ENCODE measurements around the gene ACVRL1. TPM values are rescaled to one million over a fixed set of nuclear protein-coding genes. Genes with fewer than 3 reads are reported as not detected.
A peak's percentile ranks its signal among the peaks of the same experiment; 100 is the strongest.

ACVRL1 gene
- total RNA-seq, 1 experiment from 2014 or later: not detected

- BruUV-seq (replicated peaks): no TSS peak
- Mint-ChIP-seq H3K36me3 (ENCODE audit: insufficient read depth, unreplicated experiment) (no peaks in the 10 kb centered on the region), H3K9me3 (ENCODE audit: low read depth, unreplicated experiment) (no peaks in the 10 kb centered on the region), H3K27me3 (ENCODE audit: unreplicated experiment) (peaks cover 13% of the 10 kb centered on the region), H3K27ac (ENCODE audit: unreplicated experiment) (no peak overlapping the region), H3K4me1 (ENCODE audit: low read depth, unreplicated experiment) (no peaks in the 10 kb centered on the region), H3K4me3 (ENCODE audit: low read depth, unreplicated experiment) (no peak overlapping the region)
- no peak for TF ChIP-seq CTCF (IDR thresholded peaks at IDR 0.05; ENCODE audit: unreplicated experiment)
- intact Hi-C loops (cut with micrococcal nuclease; ENCODE audit: unreplicated experiment): no loop called here
- CTCF ChIA-PET: interaction anchor here (1.5 kb wide), 1 partner anchor 11 kb away, joined by 3 read pairs; no protein-coding TSS in a partner anchor
- DNase-seq: no peak
Measured at GRCh38 chr12:51922762-51923505, 15.6 kb downstream of the ACVRL1 start.

- intact Hi-C loops (cut with micrococcal nuclease; ENCODE audit: unreplicated experiment): no loop called here
- no peaks in the 10 kb centered on the region for H3K9me3 Mint-ChIP-seq (ENCODE audit: low read depth, unreplicated experiment)
- no peak overlapping the region for H3K4me3 Mint-ChIP-seq (ENCODE audit: low read depth, unreplicated experiment)
- CTCF ChIA-PET: interaction anchor here (0.7 kb wide), 1 partner anchor 86 kb away, joined by 3 read pairs; no protein-coding TSS in a partner anchor
- peaks cover 13% of the 10 kb centered on the region for H3K27me3 Mint-ChIP-seq (ENCODE audit: unreplicated experiment)
- H3K27ac Mint-ChIP-seq (ENCODE audit: unreplicated experiment): no peak overlapping the region
- H3K4me1 Mint-ChIP-seq (ENCODE audit: low read depth, unreplicated experiment): no peaks in the 10 kb centered on the region
- no peaks in the 10 kb centered on the region for H3K36me3 Mint-ChIP-seq (ENCODE audit: insufficient read depth, unreplicated experiment)
- no TSS peak for BruUV-seq (replicated peaks)
- peak; percentile 49 for DNase-seq
- peak; percentile 52 for TF ChIP-seq CTCF (IDR thresholded peaks at IDR 0.05; ENCODE audit: unreplicated experiment)
Measured at GRCh38 chr12:51923506-51924365, 16.4 kb downstream of the ACVRL1 start.

GRCh38 chr12:51924551-51925319 is 17.4 kb downstream of the ACVRL1 start:
- Mint-ChIP-seq H3K36me3 (ENCODE audit: insufficient read depth, unreplicated experiment) (no peaks in the 10 kb centered on the region), H3K27ac (ENCODE audit: unreplicated experiment) (no peak overlapping the region), H3K9me3 (ENCODE audit: low read depth, unreplicated experiment) (no peaks in the 10 kb centered on the region), H3K4me3 (ENCODE audit: low read depth, unreplicated experiment) (no peak overlapping the region), H3K27me3 (ENCODE audit: unreplicated experiment) (peaks cover 13% of the 10 kb centered on the region), H3K4me1 (ENCODE audit: low read depth, unreplicated experiment) (no peaks in the 10 kb centered on the region)
- intact Hi-C loops (cut with micrococcal nuclease; ENCODE audit: unreplicated experiment): loop anchor here (1.0 kb wide), 1 partner anchor 28 kb away; no protein-coding TSS in a partner anchor
- DNase-seq: no peak
- CTCF ChIA-PET: no interaction called here
- no peak for TF ChIP-seq CTCF (IDR thresholded peaks at IDR 0.05; ENCODE audit: unreplicated experiment)
- BruUV-seq (replicated peaks): no TSS peak

All from Calu3 (cell line).